HEK293 (cell line): Measurements from ENCODE around the gene SERPINA7.
"Not testable (repeated sequence)": the region's sequence is repeated elsewhere in the genome, so short reads cannot be mapped to it uniquely, and the experiment has no call there.

Experiments
- CTCF ChIP-seq: fragments of 450-650 bp; formaldehyde crosslinking; IDR thresholded peaks from 2 replicates; pipeline ENCODE4 v1.5.1; 2016; ENCODE audit warnings: missing biosample characterization, missing genetic modification characterization
- ZBTB21 ChIP-seq: fragments of 450-650 bp; formaldehyde crosslinking; IDR thresholded peaks from 2 replicates; pipeline ENCODE4 v1.5.1; 2017; ENCODE audit warnings: missing biosample characterization, missing genetic modification characterization
- ZIC2 ChIP-seq: fragments of 450-650 bp; formaldehyde crosslinking; IDR thresholded peaks from 2 replicates; pipeline ENCODE4 v1.5.1; 2016; ENCODE audit warnings: missing biosample characterization, missing genetic modification characterization

GRCh38 chrX:105988487-105988886 is 50.0 kb downstream of the SERPINA7 start:
- TF ChIP-seq CTCF, ZIC2, ZBTB21 (tag by site-specific recombination): not testable (repeated sequence)
